Measurements from ENCODE around the gene WRNIP1.

DNA sequence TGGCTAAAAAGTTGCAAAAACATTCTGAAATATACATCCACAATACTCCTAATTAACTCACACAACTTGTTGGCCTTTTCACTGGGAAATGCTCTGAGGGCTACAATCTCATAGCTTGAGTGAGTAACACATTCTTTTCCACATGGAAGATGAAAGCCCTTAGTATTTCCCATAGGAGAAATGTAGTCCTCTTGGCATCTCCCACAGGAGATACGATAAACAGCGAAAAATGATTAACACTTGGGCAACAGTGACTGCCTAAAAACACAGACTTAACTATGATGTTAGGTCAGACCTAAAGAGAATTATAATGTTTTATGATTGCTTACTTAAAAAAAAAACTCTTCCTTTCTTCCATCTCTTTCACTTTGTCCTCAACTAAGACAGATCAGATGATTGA lies 23.4 kb upstream of the WRNIP1 start:
- TF ChIP-seq EP300 (IDR thresholded peaks at IDR 0.05) (no peak), POLR2A (IDR thresholded peaks at IDR 0.05) (no peak), POLR2AphosphoS5 (IDR thresholded peaks at IDR 0.05) (no peak)
- TF ChIP-seq, protein P1, sequence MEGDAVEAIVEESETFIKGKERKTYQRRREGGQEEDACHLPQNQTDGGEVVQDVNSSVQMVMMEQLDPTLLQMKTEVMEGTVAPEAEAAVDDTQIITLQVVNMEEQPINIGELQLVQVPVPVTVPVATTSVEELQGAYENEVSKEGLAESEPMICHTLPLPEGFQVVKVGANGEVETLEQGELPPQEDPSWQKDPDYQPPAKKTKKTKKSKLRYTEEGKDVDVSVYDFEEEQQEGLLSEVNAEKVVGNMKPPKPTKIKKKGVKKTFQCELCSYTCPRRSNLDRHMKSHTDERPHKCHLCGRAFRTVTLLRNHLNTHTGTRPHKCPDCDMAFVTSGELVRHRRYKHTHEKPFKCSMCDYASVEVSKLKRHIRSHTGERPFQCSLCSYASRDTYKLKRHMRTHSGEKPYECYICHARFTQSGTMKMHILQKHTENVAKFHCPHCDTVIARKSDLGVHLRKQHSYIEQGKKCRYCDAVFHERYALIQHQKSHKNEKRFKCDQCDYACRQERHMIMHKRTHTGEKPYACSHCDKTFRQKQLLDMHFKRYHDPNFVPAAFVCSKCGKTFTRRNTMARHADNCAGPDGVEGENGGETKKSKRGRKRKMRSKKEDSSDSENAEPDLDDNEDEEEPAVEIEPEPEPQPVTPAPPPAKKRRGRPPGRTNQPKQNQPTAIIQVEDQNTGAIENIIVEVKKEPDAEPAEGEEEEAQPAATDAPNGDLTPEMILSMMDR (IDR thresholded peaks at IDR 0.05), result no peak

Measured in sigmoid colon (tissue), 4 donors.